SHP77 treated with DMSO at 0.1 percent for 48 hours (cell line): ENCODE measurements around the gene NANS.
"Not testable (repeated sequence)": the region's sequence is repeated elsewhere in the genome, so short reads cannot be mapped to it uniquely, and the experiment has no call there.

ENCODE experiments used
- DNase-seq: peaks from one replicate; lab custom pipeline; 2025; lab: John Stamatoyannopoulos, UW

Gene NANS

GRCh38 chr9:98100456-98100855, 43.9 kb downstream of the NANS start:
- DNase-seq, result no peak

DNA sequence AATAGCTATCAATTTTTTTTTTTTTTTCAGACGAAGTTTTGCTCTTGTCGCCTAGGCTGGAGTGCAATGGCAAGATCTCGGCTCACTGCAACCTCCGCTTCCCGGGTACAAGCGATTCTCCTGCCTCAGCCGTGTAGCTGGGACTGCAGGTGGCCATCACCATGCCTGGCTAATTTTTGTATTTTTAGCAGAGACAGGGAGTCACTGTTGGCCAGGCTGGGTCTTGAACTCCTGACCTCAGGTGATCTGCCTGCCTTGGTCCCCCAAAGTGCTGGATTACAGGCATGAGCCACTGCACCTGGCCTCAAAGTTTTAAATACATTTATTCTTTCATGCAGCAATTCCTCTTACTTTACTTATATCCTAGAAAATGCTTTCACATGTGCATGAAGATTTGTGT, 44.9 kb downstream of the NANS start:
- no peak for DNase-seq

GRCh38 chr9:98101868-98102273, 45.3 kb downstream of the NANS start:
- DNase-seq, result no peak

GRCh38 chr9:98104445-98104881, 47.9 kb downstream of the NANS start:
- DNase-seq, result no peak

GRCh38 chr9:98105006-98105405, 48.5 kb downstream of the NANS start:
- no peak for DNase-seq

GRCh38 chr9:98107926-98108325, 51.4 kb downstream of the NANS start:
- no peak for DNase-seq

DNA sequence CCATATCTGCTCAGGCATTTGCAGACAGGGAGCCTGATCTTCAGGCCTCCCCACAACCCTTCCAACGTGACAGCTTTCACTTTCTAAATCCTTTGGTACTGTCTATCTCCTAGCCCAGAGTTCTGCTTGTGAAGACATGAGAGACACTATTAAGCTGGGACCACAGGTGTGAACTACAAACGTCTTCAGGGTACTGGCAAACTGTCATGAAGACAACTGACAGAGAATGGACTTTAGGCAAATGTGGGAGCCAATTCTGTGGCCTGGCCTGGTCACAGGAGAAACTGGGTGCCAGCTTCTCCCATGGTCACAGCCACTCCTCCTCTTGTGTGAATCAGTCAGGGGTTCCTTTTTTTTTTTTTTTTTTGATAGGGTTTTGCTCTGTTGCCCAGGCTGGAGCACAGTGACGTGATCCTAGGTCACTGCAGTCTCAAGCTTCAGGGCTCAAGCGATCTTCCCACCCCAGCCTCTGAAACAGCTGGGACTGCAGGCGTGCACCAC, 52.0 kb downstream of the NANS start:
- no peak for DNase-seq

- DNase-seq, result no peak
Observed at GRCh38 chr9:98109052-98109451, 52.5 kb downstream of the NANS start.

DNA sequence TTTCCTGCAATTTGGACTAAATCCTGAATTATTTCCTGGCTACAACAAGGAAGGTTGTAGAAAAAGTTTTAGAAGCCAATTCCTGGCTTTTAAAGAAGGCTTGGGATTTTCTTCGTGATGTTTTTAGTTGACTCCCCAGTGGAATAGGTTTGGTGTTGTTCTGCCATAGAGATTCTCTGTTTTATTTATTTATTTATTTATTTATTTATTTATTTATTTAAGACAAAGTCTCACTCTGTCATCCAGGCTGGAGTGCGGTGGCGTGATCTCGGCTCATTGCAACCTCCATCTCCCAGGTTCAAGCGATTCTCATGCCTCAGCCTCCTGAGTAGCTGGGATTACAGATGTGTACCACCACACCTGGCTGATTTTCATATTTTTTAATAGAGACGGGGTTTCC, 60.6 kb downstream of the NANS start:
- DNase-seq, result not testable (repeated sequence)

- DNase-seq, result peak; percentile 4
Observed at GRCh38 chr9:98117984-98118639, 61.6 kb downstream of the NANS start.

GRCh38 chr9:98118640-98119601, 62.4 kb downstream of the NANS start, which contains the start of gene TRIM14:
Gene TRIM14, minus strand, starts transcription at chr9:98119222. Its CDS starts 34 bp downstream, at chr9:98119188.
- DNase-seq, result peak; percentile 31

DNA sequence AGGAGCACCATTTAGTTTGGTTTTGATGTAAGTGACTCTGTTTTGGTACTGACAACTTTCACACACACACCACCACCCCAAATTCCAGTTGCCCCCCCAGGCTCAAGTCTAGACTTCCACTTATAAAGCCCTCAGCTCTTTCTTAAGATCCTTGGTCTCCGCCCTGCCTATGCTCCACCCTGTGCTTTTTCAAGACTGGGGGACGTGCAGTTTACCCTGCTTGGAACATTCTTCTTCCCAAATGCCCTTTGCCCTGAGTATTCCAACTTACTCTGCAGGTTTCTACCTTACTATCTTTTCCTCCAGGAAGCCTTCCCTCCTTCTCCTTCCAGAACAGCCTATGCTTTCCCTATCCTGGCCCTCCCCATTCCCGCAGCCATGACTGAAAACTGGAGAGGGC, 63.9 kb downstream of the NANS start:
- no peak for DNase-seq

- no peak for DNase-seq
Observed at GRCh38 chr9:98121058-98121457, 64.5 kb downstream of the NANS start.

DNA sequence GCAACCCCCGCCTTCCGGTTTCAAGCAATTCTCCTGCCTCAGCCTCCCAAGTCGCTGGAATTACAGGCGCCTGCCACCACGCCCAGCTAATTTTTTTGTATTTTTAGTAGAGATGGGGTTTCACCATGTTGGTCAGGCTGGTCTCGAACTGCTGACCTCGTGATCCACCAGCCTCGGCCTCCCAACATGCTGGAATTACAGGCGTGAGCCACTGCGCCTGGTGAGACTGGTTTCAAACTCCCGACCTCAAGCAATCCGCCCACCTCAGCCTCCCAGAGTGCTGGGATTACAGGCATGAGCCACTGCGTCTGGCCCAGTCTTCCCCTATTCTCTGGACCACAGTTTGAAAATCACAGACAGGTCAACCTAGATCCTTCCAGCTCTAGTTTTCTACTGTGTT, 67.6 kb downstream of the NANS start:
- DNase-seq, result not testable (repeated sequence)

DNA sequence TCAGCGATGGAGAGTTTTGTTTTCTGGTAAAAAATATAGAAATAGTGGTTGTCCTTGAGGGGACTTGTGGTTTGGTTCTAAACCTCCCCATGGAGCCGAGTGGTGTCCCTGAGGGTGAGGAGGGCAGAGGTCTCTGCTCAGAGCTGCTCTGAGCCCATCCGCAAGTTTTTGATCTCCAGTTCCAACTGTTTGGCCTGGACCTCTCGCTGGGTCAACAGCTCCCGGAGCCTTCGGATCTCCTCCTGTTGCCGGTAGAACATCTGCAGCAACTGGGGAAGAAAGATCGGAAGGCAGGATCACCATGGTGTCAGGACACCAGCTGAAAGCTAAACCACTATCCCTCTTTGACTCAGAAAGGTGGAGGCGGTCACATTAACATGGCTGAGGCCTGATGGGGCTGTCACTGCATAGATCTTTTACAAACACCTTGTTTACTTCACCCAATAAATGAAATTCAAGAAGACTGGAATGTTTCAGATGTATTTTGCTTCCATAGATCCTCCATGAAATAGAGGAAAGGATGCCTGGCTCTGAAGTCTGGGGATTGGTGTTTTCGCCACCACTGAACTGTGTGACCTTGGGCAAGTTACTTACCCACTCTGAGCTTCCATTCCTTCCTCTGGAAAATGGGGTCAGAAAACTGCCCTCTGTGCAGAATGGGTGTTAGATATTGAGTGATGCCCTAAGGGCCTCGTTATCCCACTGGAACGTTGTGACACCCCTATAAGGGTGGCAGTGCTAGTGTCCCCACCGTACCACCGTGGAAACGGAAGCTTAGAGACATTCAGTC, 68.3 kb downstream of the NANS start:
- DNase-seq, result no peak

GRCh38 chr9:98127226-98127625, 70.7 kb downstream of the NANS start:
- no peak for DNase-seq

- DNase-seq, result no peak
Observed at GRCh38 chr9:98128316-98128715, 71.8 kb downstream of the NANS start.

GRCh38 chr9:98129451-98129881, 72.9 kb downstream of the NANS start:
- DNase-seq, result no peak

DNA sequence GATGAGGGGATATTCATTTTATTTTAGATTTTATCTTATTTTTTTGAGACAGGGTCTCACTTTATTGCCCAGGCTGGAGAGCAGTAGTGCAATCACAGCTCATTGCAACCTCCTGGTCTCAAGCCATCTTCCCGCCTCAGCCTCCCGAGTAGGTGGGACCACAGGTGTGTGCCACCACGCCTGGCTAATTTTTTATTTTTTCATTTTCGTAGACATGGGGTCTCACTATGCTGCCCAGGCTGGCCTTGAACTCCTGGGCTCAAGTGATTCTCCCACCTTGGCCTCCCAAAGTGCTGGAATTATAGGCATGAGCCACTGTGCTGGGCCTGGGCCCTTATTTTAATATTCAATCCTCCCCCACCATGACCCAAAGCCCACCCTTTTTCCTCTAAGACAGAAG, 73.5 kb downstream of the NANS start:
- DNase-seq, result not testable (repeated sequence)

DNA sequence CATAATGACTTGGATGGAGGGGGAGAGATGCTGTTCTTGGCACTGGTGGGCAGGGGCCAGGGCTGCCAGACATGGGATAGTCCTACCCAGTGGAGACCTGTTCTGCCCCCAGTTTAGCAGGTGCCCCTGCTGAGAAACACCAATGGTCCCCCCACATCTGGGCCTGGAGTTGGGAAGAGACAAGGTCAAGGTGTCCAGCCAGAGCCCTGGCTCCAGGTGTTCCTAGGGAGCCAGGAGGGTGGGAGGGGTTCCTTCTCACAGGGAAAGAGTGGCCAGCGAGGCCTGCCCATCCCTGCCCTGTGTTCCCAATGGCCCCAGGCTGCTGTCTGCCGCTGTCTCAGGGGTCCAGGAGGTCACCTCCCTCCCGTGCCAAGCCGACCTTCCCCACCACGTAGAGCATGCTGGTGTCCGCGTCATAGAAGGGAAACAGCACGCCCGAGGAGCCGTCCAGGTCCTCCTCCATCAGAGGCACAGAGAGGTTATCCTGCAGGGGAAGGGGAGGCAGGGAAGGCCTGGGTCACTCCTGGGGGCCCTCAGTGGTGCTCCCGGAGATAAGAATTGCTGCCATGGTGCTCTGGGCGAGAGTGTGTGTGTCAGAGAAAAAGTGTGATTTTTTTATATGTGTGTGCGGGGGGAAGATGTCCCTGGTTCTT, 74.2 kb downstream of the NANS start:
- DNase-seq, result no peak

DNA sequence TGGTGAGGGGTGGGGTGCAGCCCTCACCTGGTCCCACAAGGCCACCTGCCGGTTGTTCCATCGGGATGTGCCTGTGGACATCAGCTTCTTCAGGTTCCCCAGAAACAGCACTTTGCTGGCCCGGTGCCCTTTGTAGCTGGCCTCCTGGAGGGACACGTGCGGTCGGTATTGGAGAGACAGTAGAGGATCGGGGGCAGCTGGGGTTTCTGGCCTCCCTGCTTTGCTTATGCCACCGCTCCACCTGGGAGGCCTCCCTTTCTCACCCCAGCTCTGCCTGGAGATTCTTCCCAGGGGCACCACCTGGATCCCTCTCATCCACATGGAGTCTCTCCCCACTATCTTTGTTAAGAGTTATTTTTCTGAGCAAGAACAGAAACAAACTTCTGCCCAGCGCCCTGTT, 75.6 kb downstream of the NANS start:
- no peak for DNase-seq
